ENCODE data around the gene HDGFL2. TPM values are rescaled to one million over a fixed set of nuclear protein-coding genes. Genes with fewer than 3 reads are reported as not detected.

Gene HDGFL2
- total and polyA plus RNA-seq, 2 of the 8 experiments (the other 6 are each of a cell fraction or from before 2014, with no cell fraction given), result 31.1 to 106 TPM

GRCh38 chr19:4431808-4432674, 40.1 kb upstream of the HDGFL2 start:
- H3K4me2 ChIP-seq (ENCODE audit: insufficient read depth in 1 of 2, low read depth in 2 of 2, low read length in 2 of 2), result no peak overlapping the region
- H4K20me1 ChIP-seq (replicated peaks in 1 of 2; ENCODE audit: control insufficient read depth in 1 of 2, insufficient read depth in 2 of 2, low read length in 2 of 2), result peaks cover 13 to 30% of the 10 kb centered on the region in 2 experiments
- ChIA-PET POLR2A (ENCODE audit: partially characterized antibody) (interaction anchor here (49.6 to 58.1 kb wide), 2 partner anchors 6 to 7 kb away, joined by 1590 read pairs; partner anchors contain the start of genes CHAF1A, SH3GL1 and UBXN6), CTCF (ENCODE audit: partially characterized antibody) (no interaction called here)
- no peak overlapping the region for H2BK12ac ChIP-seq (ENCODE audit: low read depth, low read length)
- H4K8ac ChIP-seq (ENCODE audit: extremely low read depth, insufficient read depth, low read length), result no peak overlapping the region
- peaks cover 62 to 82% (median 79%) of the 10 kb centered on the region in 4 experiments for H3K36me3 ChIP-seq (ENCODE audit: control insufficient read depth in 2 of 4, insufficient read depth in 4 of 4, low read length in 3 of 4)
- H3K27ac ChIP-seq (ENCODE audit: low read depth, low read length), result no peak overlapping the region
- no peak for FAIRE-seq
- no peak overlapping the region for H3K4me3 ChIP-seq (ENCODE audit: extremely low read depth in 1 of 4, insufficient read depth in 2 of 4, low read depth in 3 of 4, low read length in 4 of 4)
- no peak overlapping the region for H2BK20ac ChIP-seq (ENCODE audit: low read length)
- no peak for TF ChIP-seq SIX5 (IDR thresholded peaks at IDR 0.05; ENCODE audit: low read depth, low read length)
- peak; percentile 40; the same call in 1 of the 2 replicates for TF ChIP-seq POLR2AphosphoS5 (IDR thresholded peaks at IDR 0.05; ENCODE audit: low read depth, low read length)
- no peak for TF ChIP-seq TEAD4 (IDR thresholded peaks at IDR 0.05; ENCODE audit: low read depth, low read length)
- no peak for TF ChIP-seq TAF1 (IDR thresholded peaks at IDR 0.05; ENCODE audit: low read depth, low read length)
- peak in 1 of 2 experiments; percentile 38; a peak in 1 of 3 replicates for TF ChIP-seq POLR2A (IDR thresholded peaks at IDR 0.05; ENCODE audit: control extremely low read depth in 1 of 2, low read depth in 2 of 2, low read length in 2 of 2)
- no peak for TF ChIP-seq SP1 (IDR thresholded peaks at IDR 0.05; ENCODE audit: low read depth, low read length)
- H4K5ac ChIP-seq (ENCODE audit: insufficient read length, low read depth, low read length), result no peak overlapping the region
- no peak overlapping the region for H3K4ac ChIP-seq (replicated peaks; ENCODE audit: insufficient read length, low read depth, low read length)
- peaks cover 9% of the 10 kb centered on the region for H3K79me1 ChIP-seq (ENCODE audit: low read depth, low read length)
- H3K4me1 ChIP-seq (replicated peaks in 1 of 4; ENCODE audit: control insufficient read depth in 3 of 4, insufficient read depth in 4 of 4, low read length in 3 of 4), result no peaks in the 10 kb centered on the region
- H2BK15ac ChIP-seq (ENCODE audit: low read length), result no peak overlapping the region
- H3K18ac ChIP-seq (ENCODE audit: extremely low read depth, low read length), result no peak overlapping the region
- peaks cover 0 to 7% of the 10 kb centered on the region in 2 experiments; a peak in 1 of 4 replicates for H3K79me2 ChIP-seq (ENCODE audit: control insufficient read depth in 1 of 2, insufficient read depth in 2 of 2, low read length in 2 of 2)
- H2AFZ ChIP-seq (ENCODE audit: low read length), result no peak overlapping the region
- H3K9ac ChIP-seq (replicated peaks in 1 of 4; ENCODE audit: extremely low read depth in 1 of 4, low read depth in 3 of 4, low read length in 3 of 4), result no peak overlapping the region
- H3K23ac ChIP-seq (ENCODE audit: insufficient read length), result no peak overlapping the region
- no peaks in the 10 kb centered on the region for H3K9me3 ChIP-seq (ENCODE audit: insufficient read depth in 2 of 2, low read depth in 1 of 2, low read length in 1 of 2)
- no peaks in the 10 kb centered on the region for H3K27me3 ChIP-seq (replicated peaks in 1 of 4; ENCODE audit: control insufficient read depth in 3 of 4, extremely low read depth in 1 of 4, insufficient read depth in 3 of 4, low read length in 3 of 4)
- H3K14ac ChIP-seq (ENCODE audit: insufficient read length), result no peak overlapping the region
- H2BK5ac ChIP-seq (ENCODE audit: low read depth, low read length), result 0 out of 2 replicates have a peak overlapping the region, but pooled peaks have one; percentile 16
- no peaks in the 10 kb centered on the region for H3K23me2 ChIP-seq (ENCODE audit: low read depth, low read length)
- H3K56ac ChIP-seq (replicated peaks; ENCODE audit: insufficient read length, low read depth, low read length), result no peak overlapping the region
- no peak overlapping the region for H2AK5ac ChIP-seq (ENCODE audit: low read depth, low read length)
- H4K91ac ChIP-seq (replicated peaks; ENCODE audit: insufficient read length, low read length), result no peak overlapping the region
- no peak for DNase-seq (ENCODE audit: low read depth in 1 of 2, low spot score in 2 of 2)
- 91% methylated on average over 25 of the region's 26 CpGs; no CpG with 5 or more reads in 1 of the 2 experiments for WGBS, 2 experiments (ENCODE audit: extremely low coverage in 1 of 2, insufficient coverage in 1 of 2, insufficient read length in 1 of 2, insufficient replicate concordance in 2 of 2, low coverage in 1 of 2, low lambda C conversion rate in 2 of 2, missing lambda C conversion rate in 1 of 2)
- no peak overlapping the region for H2BK120ac ChIP-seq (replicated peaks; ENCODE audit: low read depth, low read length)
